ENCODE measurements around the gene GATAD1. TPM values are rescaled to one million over a fixed set of nuclear protein-coding genes. Genes with fewer than 3 reads are reported as not detected.
"Not testable (repeated sequence)": the region's sequence is repeated elsewhere in the genome, so short reads cannot be mapped to it uniquely, and the experiment has no call there.

GATAD1 gene
- total and polyA plus RNA-seq, 7 donors: 14.8 to 57.1 (median 26.5) TPM

DNA sequence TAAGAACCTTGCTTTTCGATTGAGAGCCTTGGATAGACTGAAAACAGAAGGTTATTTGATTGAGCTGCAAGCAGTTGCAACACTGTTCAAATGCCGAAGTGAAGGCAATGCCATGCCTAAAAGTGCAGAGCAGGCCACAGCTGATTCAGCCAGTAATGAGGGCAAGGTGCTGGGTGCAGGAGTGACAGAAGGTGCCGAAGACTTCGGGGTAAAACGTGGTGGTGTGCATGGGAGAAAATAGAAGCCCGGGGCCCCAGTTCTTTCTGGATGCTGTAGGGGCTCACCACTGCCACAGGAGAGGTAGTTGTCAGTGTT lies 43.6 kb upstream of the GATAD1 start:
- no peak for DNase-seq
- H3K9me3 ChIP-seq: no peaks in the 10 kb centered on the region
- no peak overlapping the region for H3K27ac ChIP-seq
- intact Hi-C loops (cut with DNase I): no loop called here
- H3K36me3 ChIP-seq: peaks cover 0 to 24% (median 7%) of the 10 kb centered on the region in 4 donors
- 92 to 95% methylated on average over 6 of the region's 6 CpGs for WGBS, 2 donors
- TF ChIP-seq POLR2AphosphoS5 (IDR thresholded peaks at IDR 0.05) (no peak), EP300 (IDR thresholded peaks at IDR 0.05) (no peak), POLR2A (IDR thresholded peaks at IDR 0.05) (no peak)
- TF ChIP-seq, protein P1, sequence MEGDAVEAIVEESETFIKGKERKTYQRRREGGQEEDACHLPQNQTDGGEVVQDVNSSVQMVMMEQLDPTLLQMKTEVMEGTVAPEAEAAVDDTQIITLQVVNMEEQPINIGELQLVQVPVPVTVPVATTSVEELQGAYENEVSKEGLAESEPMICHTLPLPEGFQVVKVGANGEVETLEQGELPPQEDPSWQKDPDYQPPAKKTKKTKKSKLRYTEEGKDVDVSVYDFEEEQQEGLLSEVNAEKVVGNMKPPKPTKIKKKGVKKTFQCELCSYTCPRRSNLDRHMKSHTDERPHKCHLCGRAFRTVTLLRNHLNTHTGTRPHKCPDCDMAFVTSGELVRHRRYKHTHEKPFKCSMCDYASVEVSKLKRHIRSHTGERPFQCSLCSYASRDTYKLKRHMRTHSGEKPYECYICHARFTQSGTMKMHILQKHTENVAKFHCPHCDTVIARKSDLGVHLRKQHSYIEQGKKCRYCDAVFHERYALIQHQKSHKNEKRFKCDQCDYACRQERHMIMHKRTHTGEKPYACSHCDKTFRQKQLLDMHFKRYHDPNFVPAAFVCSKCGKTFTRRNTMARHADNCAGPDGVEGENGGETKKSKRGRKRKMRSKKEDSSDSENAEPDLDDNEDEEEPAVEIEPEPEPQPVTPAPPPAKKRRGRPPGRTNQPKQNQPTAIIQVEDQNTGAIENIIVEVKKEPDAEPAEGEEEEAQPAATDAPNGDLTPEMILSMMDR (IDR thresholded peaks at IDR 0.05): no peak
- H3K4me1 ChIP-seq: peaks cover 0 to 5% (median 0%) of the 10 kb centered on the region in 4 donors
- H3K4me3 ChIP-seq: no peak overlapping the region
- no peaks in the 10 kb centered on the region for H3K27me3 ChIP-seq

- intact Hi-C loops (cut with DNase I): no loop called here
- H3K4me3 ChIP-seq: no peak overlapping the region
- no peaks in the 10 kb centered on the region for H3K9me3 ChIP-seq
- peaks cover 0 to 19% (median 5%) of the 10 kb centered on the region in 4 donors for H3K36me3 ChIP-seq
- 55 to 88% methylated on average over 6 of the region's 6 CpGs for WGBS, 2 donors
- H3K4me1 ChIP-seq: peaks cover 0 to 5% (median 0%) of the 10 kb centered on the region in 4 donors
- H3K27me3 ChIP-seq: no peaks in the 10 kb centered on the region
- no peak for TF ChIP-seq EP300 (IDR thresholded peaks at IDR 0.05)
- TF ChIP-seq POLR2AphosphoS5 (IDR thresholded peaks at IDR 0.05): no peak
- TF ChIP-seq, protein P1 (IDR thresholded peaks at IDR 0.05): no peak
- TF ChIP-seq POLR2A (IDR thresholded peaks at IDR 0.05): no peak
- DNase-seq: no peak
- no peak overlapping the region for H3K27ac ChIP-seq
Observed at GRCh38 chr7:92404170-92404614, 43.1 kb upstream of the GATAD1 start.

DNA sequence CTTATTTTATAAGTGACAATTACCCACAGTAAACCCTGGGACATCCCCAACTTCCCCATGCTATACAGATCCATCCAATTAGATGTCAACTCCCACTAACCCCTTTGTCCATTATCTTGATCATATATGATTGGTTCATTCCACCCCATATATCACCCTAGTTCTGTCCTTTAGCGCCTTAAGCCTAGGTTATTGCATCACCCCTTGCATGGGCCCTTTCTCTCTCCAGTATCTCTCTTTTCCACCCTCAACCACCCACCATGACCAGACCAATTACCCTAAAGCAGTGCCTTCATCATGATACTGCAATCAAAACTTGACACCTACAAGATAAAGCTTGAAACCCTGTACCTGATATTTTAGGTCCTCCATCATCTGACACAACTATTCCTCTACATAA lies 37.9 kb upstream of the GATAD1 start:
- no peak overlapping the region for H3K4me3 ChIP-seq
- H3K27ac ChIP-seq: no peak overlapping the region
- intact Hi-C loops (cut with DNase I): no loop called here
- no peak for DNase-seq
- peaks cover 0 to 5% (median 0%) of the 10 kb centered on the region in 4 donors for H3K4me1 ChIP-seq
- TF ChIP-seq POLR2AphosphoS5 (IDR thresholded peaks at IDR 0.05): no peak
- TF ChIP-seq, protein P1 (IDR thresholded peaks at IDR 0.05): no peak
- TF ChIP-seq POLR2A (IDR thresholded peaks at IDR 0.05): no peak
- no peak for TF ChIP-seq EP300 (IDR thresholded peaks at IDR 0.05)
- 94 to 95% methylated on average over 1 of the region's 1 CpG for WGBS, 2 donors
- H3K36me3 ChIP-seq: no peaks in the 10 kb centered on the region
- H3K27me3 ChIP-seq: peaks cover 0 to 9% (median 4%) of the 10 kb centered on the region in 3 donors
- no peaks in the 10 kb centered on the region for H3K9me3 ChIP-seq

DNA sequence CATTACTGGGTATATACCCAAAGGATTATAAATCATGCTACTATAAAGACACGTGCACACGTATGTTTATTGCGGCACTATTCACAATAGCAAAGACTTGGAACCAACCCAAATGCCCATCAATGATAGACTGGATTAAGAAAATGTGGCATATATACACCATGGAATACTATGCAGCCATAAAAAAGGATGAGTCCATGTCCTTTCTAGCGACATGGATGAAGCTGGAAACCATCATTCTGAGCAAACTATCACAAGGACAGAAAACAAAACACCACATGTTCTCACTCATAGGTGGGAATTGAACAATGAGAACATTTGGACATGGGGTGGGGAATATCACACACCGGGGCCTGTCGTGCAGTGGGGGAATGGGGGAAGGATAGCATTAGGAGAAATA lies 37.1 kb upstream of the GATAD1 start:
- WGBS, 2 donors: 87 to 91% methylated on average over 5 to 6 of the region's 6 CpGs
- not testable (repeated sequence) for DNase-seq

DNA sequence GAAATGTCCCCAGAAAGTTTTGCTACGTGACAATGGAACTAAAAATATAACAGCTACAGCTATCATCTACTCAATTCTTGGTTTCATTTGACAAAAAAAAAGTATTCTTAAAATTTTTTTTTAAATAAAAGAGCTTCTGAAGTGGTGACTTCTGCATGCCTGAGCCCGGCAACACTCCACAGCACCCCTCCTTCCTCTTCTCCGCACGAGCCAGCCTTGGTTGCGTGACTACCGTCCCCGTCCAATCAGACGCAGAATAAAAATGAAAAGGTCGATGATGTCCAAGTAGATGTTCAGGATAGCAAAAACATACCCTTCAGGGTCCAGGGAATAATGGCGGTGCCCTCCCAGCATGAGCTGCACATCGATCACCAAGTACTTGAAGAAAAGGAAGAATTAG lies 34.5 kb upstream of the GATAD1 start:
- H3K27me3 ChIP-seq: peaks cover 0 to 9% (median 4%) of the 10 kb centered on the region in 3 donors
- H3K36me3 ChIP-seq: no peaks in the 10 kb centered on the region
- TF ChIP-seq POLR2A (IDR thresholded peaks at IDR 0.05) (no peak), EP300 (IDR thresholded peaks at IDR 0.05) (no peak), POLR2AphosphoS5 (IDR thresholded peaks at IDR 0.05) (no peak)
- TF ChIP-seq, protein P1 (IDR thresholded peaks at IDR 0.05): no peak
- no peak overlapping the region for H3K27ac ChIP-seq
- H3K4me1 ChIP-seq: peaks cover 0 to 5% (median 0%) of the 10 kb centered on the region in 4 donors
- 89 to 91% methylated on average over 11 of the region's 11 CpGs for WGBS, 2 donors
- DNase-seq: no peak
- no peak overlapping the region for H3K4me3 ChIP-seq
- H3K9me3 ChIP-seq: no peaks in the 10 kb centered on the region
- intact Hi-C loops (cut with DNase I): no loop called here

More for the DNA sequence above, 37.1 kb upstream of the GATAD1 start:
- H3K27ac ChIP-seq; H3K4me3 ChIP-seq; intact Hi-C loops (cut with DNase I); H3K4me1 ChIP-seq; H3K27me3 ChIP-seq; H3K9me3 ChIP-seq; H3K36me3 ChIP-seq: not testable (repeated sequence)
